Spleen (tissue), 11 donors: Measurements from ENCODE around the gene NAE1. TPM values are rescaled to one million over a fixed set of nuclear protein-coding genes. Genes with fewer than 3 reads are reported as not detected.

Experiments
- DNase-seq: peaks from one replicate; pipeline ENCODE4 v3.0.0-alpha.2; 2020
- H3K27ac ChIP-seq, 8 donors: fragments of 200-600 bp; sonication (generic) in 7 of 8; 1 replicate in 4 of 8; 2 replicates in 4 of 8; pipeline versions ENCODE4 v1.5.0 to v1.8.0; 2016 to 2021; ENCODE audit warnings: inconsistent platforms in 4 of 8, mild to moderate bottlenecking in 4 of 8, moderate library complexity in 1 of 8
- H3K27me3 ChIP-seq, 7 donors: fragments of 200-600 bp; sonication (generic) in 6 of 7; replicated peaks in 1 of 7; 1 replicate in 4 of 7; 2 replicates in 3 of 7; pipeline versions ENCODE4 v1.5.0 to v1.8.0; 2016 to 2021; ENCODE audit warnings: inconsistent platforms in 3 of 7, mild to moderate bottlenecking in 1 of 7
- H3K36me3 ChIP-seq, 6 donors: fragments of 200-600 bp; sonication (generic) in 5 of 6; 1 replicate in 4 of 6; 2 replicates in 2 of 6; pipeline versions ENCODE4 v1.5.0 to v1.8.0; 2016 to 2021; ENCODE audit warnings: inconsistent platforms in 2 of 6
- H3K4me1 ChIP-seq, 6 donors: fragments of 200-600 bp; sonication (generic) in 5 of 6; 1 replicate in 3 of 6; 2 replicates in 3 of 6; pipeline versions ENCODE4 v1.5.0 to v1.8.0; 2016 to 2021; ENCODE audit warnings: inconsistent platforms in 3 of 6
- H3K4me3 ChIP-seq, 8 donors: fragments of 200-600 bp; sonication (generic) in 7 of 8; 1 replicate in 4 of 8; 2 replicates in 4 of 8; pipeline versions ENCODE4 v1.5.0 to v1.8.0; 2016 to 2021; ENCODE audit warnings: inconsistent platforms in 4 of 8, mild to moderate bottlenecking in 4 of 8, moderate library complexity in 2 of 8
- H3K9me3 ChIP-seq, 8 donors: fragments of 200-600 bp; sonication (generic) in 7 of 8; 1 replicate in 4 of 8; 2 replicates in 4 of 8; pipeline versions ENCODE4 v1.5.0 to v1.8.0; 2016 to 2021; ENCODE audit warnings: inconsistent platforms in 4 of 8
- CTCF ChIP-seq, 11 experiments: fragments of 200-600 bp in 7 of 11; fragments of 450-650 bp in 4 of 11; sonication (generic) in 4 of 11; IDR thresholded peaks in 8 of 11; conservative IDR thresholded peaks in 3 of 11; 1 replicate in 7 of 11; 2 replicates in 4 of 11; pipeline versions ENCODE4 v1.4.0 to v1.8.0; 2016 to 2021; ENCODE audit warnings: antibody characterized with exemption in 11 of 11, inconsistent platforms in 4 of 11, mild to moderate bottlenecking in 1 of 11
- POLR2A ChIP-seq, 3 donors: fragments of 450-650 bp; IDR thresholded peaks; one replicate each; pipeline ENCODE4 v1.5.1; 2017; ENCODE audit warnings: antibody characterized with exemption in 3 of 3, mild to moderate bottlenecking in 1 of 3
- POLR2AphosphoS5 ChIP-seq, 3 donors: sonication (generic); formaldehyde crosslinking; IDR thresholded peaks; one replicate each; pipeline ENCODE4 v1.5.1; 2017; ENCODE audit warnings: antibody characterized with exemption in 3 of 3
- WGBS, 5 donors: extraction: QIAGEN DNeasy Blood & Tissue Kit in 3 of 5; methylation state at CpG; one replicate each; pipeline versions ENCODE4 v1.1.5 to v1.1.7; 2013 to 2018; 5-methylcytosine and 5-hydroxymethylcytosine counted together
- intact Hi-C: fragments of 100-400 bp; cut with DNase I; formaldehyde crosslinking; loops from one replicate; pipeline ENCODE4 v1.15.0; 2023; ENCODE audit warnings: low total_unique reads
- polyA plus RNA-seq, 3 donors: library from polyadenylated mRNA; stranded (reverse); fragments of 200-250 nt; gene quantifications; one replicate each; pipeline ENCODE4 v1.2.1, GENCODE V29; 2013
- total RNA-seq, 7 donors: library from RNA; depleted of rRNA in 3 of 7; stranded (reverse); fragments of >200 nt in 3 of 7; fragmentation: NEBNext Ultra II Directional in 4 of 7; extraction: Animal tissue kit (Norgen Biotek cat#: 25700) in 4 of 7; gene quantifications; one replicate each; pipeline versions ENCODE4 v1.1.0 to v1.2.1, GENCODE V29; 2016 to 2021
- donor health status: healthy with polysubstance abuse.
- donor health status: DM: no; HTN: no; CAD: no; lungs with moderate emphysema.
- donor health status: DM: no; HTN: no; CAD: no.
- donor health status: Bipolar disorder and iron deficiency.
- donor health status: healthy.
- donor health status: DM: no; HTN: no; CAD: no.
- donor health status: DM: yes; HTN: yes; CAD: no.

Gene NAE1
- total and polyA plus RNA-seq, 10 donors = 29.7 to 51.4 (median 38.8) TPM

GRCh38 chr16:66846266-66846665, 15.5 kb upstream of the NAE1 start:
- Histone ChIP-seq H3K9me3 (no peaks in the 10 kb centered on the region), H3K4me1 (peaks cover 7 to 16% (median 13%) of the 10 kb centered on the region in 6 donors), H3K27ac (no peak overlapping the region), H3K27me3 (peaks cover 8 to 57% (median 26%) of the 10 kb centered on the region in 7 donors), H3K4me3 (no peak overlapping the region), H3K36me3 (no peaks in the 10 kb centered on the region)
- no peak for DNase-seq
- 78 to 100% (median 88%) methylated on average over 1 of the region's 1 CpG for WGBS, 5 donors
- no peak for TF ChIP-seq POLR2A (IDR thresholded peaks at IDR 0.05)
- TF ChIP-seq CTCF (IDR thresholded peaks at IDR 0.05 in 8 of 11, conservative IDR thresholded peaks at IDR 0.05 in 3 of 11) = no peak
- TF ChIP-seq POLR2AphosphoS5 (IDR thresholded peaks at IDR 0.05) = no peak
- intact Hi-C loops = no loop called here

- H3K27ac ChIP-seq = no peak overlapping the region
- H3K9me3 ChIP-seq = no peaks in the 10 kb centered on the region
- H3K4me3 ChIP-seq = no peak overlapping the region
- intact Hi-C loops = no loop called here
- WGBS, 5 donors = 56 to 65% (median 61%) methylated on average over 8 to 9 of the region's 9 CpGs
- no peak for DNase-seq
- peaks cover 8 to 57% (median 26%) of the 10 kb centered on the region in 7 donors for H3K27me3 ChIP-seq
- no peaks in the 10 kb centered on the region for H3K36me3 ChIP-seq
- H3K4me1 ChIP-seq = peaks cover 7 to 16% (median 13%) of the 10 kb centered on the region in 6 donors
- TF ChIP-seq CTCF (IDR thresholded peaks at IDR 0.05 in 8 of 11, conservative IDR thresholded peaks at IDR 0.05 in 3 of 11) (no peak), POLR2AphosphoS5 (IDR thresholded peaks at IDR 0.05) (no peak), POLR2A (IDR thresholded peaks at IDR 0.05) (no peak)
These were observed 15.0 kb upstream of the NAE1 start for GRCh38 chr16:66845791-66846221.

- intact Hi-C loops = no loop called here
- Histone ChIP-seq H3K4me1 (peaks cover 7 to 16% (median 13%) of the 10 kb centered on the region in 6 donors), H3K9me3 (no peaks in the 10 kb centered on the region), H3K27ac (no peak overlapping the region), H3K36me3 (no peaks in the 10 kb centered on the region), H3K27me3 (peaks cover 8 to 57% (median 26%) of the 10 kb centered on the region in 7 donors), H3K4me3 (peak overlapping the region in 5 of 8 donors; percentile 28 to 65 (median 37))
- WGBS, 5 donors = 9 to 20% (median 16%) methylated on average over 10 of the region's 10 CpGs
- no peak for TF ChIP-seq POLR2A (IDR thresholded peaks at IDR 0.05)
- TF ChIP-seq CTCF (IDR thresholded peaks at IDR 0.05 in 8 of 11, conservative IDR thresholded peaks at IDR 0.05 in 3 of 11) = no peak
- no peak for TF ChIP-seq POLR2AphosphoS5 (IDR thresholded peaks at IDR 0.05)
- DNase-seq = no peak
These were observed 14.3 kb upstream of the NAE1 start for GRCh38 chr16:66845080-66845410.

GRCh38 chr16:66844342-66845079, 13.7 kb upstream of the NAE1 start, which contains the start of gene CA7:
TSS of gene CA7 (plus strand) at chr16:66844414. CDS start at chr16:66844488, 74 bp downstream.
- Histone ChIP-seq H3K36me3 (no peaks in the 10 kb centered on the region), H3K4me3 (peak within 1 kb of the TSS in 7 of 8 donors; percentile 20 to 65 (median 33)), H3K27me3 (peaks cover 8 to 57% (median 26%) of the 10 kb centered on the region in 7 donors), H3K27ac (no peak within 1 kb of the TSS), H3K4me1 (peaks cover 7 to 16% (median 13%) of the 10 kb centered on the region in 6 donors), H3K9me3 (no peaks in the 10 kb centered on the region)
- TF ChIP-seq POLR2A (IDR thresholded peaks at IDR 0.05) (no peak), CTCF (IDR thresholded peaks at IDR 0.05 in 8 of 11, conservative IDR thresholded peaks at IDR 0.05 in 3 of 11) (no peak), POLR2AphosphoS5 (IDR thresholded peaks at IDR 0.05) (no peak)
- DNase-seq = no peak
- WGBS, 5 donors = 1 to 3% (median 1%) methylated on average over 25 to 79 of the region's 79 CpGs
- intact Hi-C loops = no loop called here
